SK-N-SH treated with all-trans-retinoic acid at 6 μM for 48 hours (cell line): ENCODE measurements around the gene LRP8.

Experiments
- ATAC-seq: fragments of 200-7000 bp; cut with Tn5 transposase; 3 replicates; pipeline ENCODE4 v1.9.1; 2020; ENCODE audit warnings: mild to moderate bottlenecking, moderate library complexity
- ARNTL ChIP-seq: fragments of 450-650 bp; formaldehyde crosslinking; IDR thresholded peaks from 2 replicates; pipeline ENCODE4 v1.5.0; 2020; ENCODE audit warnings: low read depth, mild to moderate bottlenecking, moderate library complexity, borderline replicate concordance
- BACH2 ChIP-seq: fragments of 250-450 bp; sonication (Bioruptor Pico); IDR thresholded peaks from 2 replicates; pipeline ENCODE4 v1.9.0; 2021; ENCODE audit warnings: mild to moderate bottlenecking, borderline replicate concordance
- CSDC2 ChIP-seq: fragments of 250-450 bp; sonication (Bioruptor Pico); IDR thresholded peaks from 2 replicates; pipeline ENCODE4 v1.5.0; 2020; ENCODE audit warnings: mild to moderate bottlenecking, moderate library complexity
- ESRRG ChIP-seq: fragments of 250-450 bp; sonication (Bioruptor Pico); IDR thresholded peaks from 2 replicates; pipeline ENCODE4 v1.6.1; 2021; ENCODE audit warnings: mild to moderate bottlenecking
- ISL1 ChIP-seq: fragments of 250-450 bp; sonication (Bioruptor Pico); IDR thresholded peaks from 2 replicates; pipeline ENCODE4 v2.1.2; 2022; ENCODE audit warnings: mild to moderate bottlenecking, moderate library complexity
- OSR1 ChIP-seq: fragments of 250-450 bp; sonication (Bioruptor Pico); IDR thresholded peaks from 2 replicates; pipeline ENCODE4 v1.8.0; 2022; ENCODE audit warnings: moderate library complexity, mild to moderate bottlenecking, inconsistent platforms
- POU6F1 ChIP-seq: fragments of 250-450 bp; sonication (Bioruptor Pico); IDR thresholded peaks from 2 replicates; pipeline ENCODE4 v1.8.0; 2021; ENCODE audit warnings: low read depth, mild to moderate bottlenecking, moderate library complexity, borderline replicate concordance
- TCF4 ChIP-seq: fragments of 250-450 bp; sonication (Bioruptor Pico); IDR thresholded peaks from 2 replicates; pipeline ENCODE4 v1.8.0; 2021; ENCODE audit warnings: mild to moderate bottlenecking, moderate library complexity, borderline replicate concordance
- TSHZ2 ChIP-seq: fragments of 250-450 bp; sonication (Bioruptor Pico); IDR thresholded peaks from 2 replicates; pipeline ENCODE4 v1.5.0; 2020; ENCODE audit warnings: mild to moderate bottlenecking, moderate library complexity
- ZFP3 ChIP-seq: fragments of 250-450 bp; sonication (Bioruptor Pico); IDR thresholded peaks from 2 replicates; pipeline ENCODE4 v1.5.0; 2020; ENCODE audit warnings: mild to moderate bottlenecking, moderate library complexity
- ZFP30 ChIP-seq: fragments of 450-650 bp; formaldehyde crosslinking; IDR thresholded peaks from 2 replicates; pipeline ENCODE4 v1.5.0; 2022; ENCODE audit warnings: mild to moderate bottlenecking, moderate library complexity
- ZNF70 ChIP-seq: fragments of 450-650 bp; formaldehyde crosslinking; IDR thresholded peaks from 2 replicates; pipeline ENCODE4 v1.5.0; 2020; ENCODE audit warnings: mild to moderate bottlenecking, moderate library complexity
- TF ChIP-seq, protein P1 (sequence below): fragments of 250-450 bp; sonication (Bioruptor Pico); IDR thresholded peaks from 2 replicates; pipeline ENCODE4 v1.8.0; 2020; ENCODE audit warnings: mild to moderate bottlenecking, moderate library complexity, borderline replicate concordance
- TF ChIP-seq, protein P2 (sequence below): fragments of 250-450 bp; sonication (Bioruptor Pico); IDR thresholded peaks from 2 replicates; pipeline ENCODE4 v1.5.1; 2021; ENCODE audit warnings: mild to moderate bottlenecking, moderate library complexity

The LRP8 gene

DNA sequence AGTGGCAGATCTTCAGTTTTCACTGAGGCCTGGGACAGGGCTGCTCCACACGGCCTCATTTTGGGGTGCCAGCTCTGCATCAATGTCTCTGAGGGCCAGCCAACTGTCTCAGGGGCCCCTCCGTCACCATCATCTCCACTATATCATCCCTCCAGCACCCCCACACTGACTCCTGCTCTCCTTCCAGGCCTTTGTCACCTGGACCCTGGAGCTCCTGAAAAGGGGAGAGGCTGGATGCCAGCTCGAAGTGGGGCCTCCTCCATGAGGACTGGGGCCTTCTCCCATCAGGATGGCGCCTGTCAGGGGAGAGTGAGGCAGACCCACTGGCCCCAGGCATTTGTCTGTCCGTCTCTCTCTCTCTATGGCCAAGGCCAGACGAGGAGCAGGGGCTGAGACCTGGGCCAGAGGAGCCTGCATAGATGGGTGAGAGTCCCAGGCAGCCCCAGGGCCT is 44.7 kb upstream of the LRP8 start:
- no peak for TF ChIP-seq POU6F1
- no peak for TF ChIP-seq ZNF70 (CRISPR knock-in tag)
- TF ChIP-seq OSR1 (CRISPR knock-in tag), result no peak
- TF ChIP-seq ARNTL, result no peak
- TF ChIP-seq, protein P1, sequence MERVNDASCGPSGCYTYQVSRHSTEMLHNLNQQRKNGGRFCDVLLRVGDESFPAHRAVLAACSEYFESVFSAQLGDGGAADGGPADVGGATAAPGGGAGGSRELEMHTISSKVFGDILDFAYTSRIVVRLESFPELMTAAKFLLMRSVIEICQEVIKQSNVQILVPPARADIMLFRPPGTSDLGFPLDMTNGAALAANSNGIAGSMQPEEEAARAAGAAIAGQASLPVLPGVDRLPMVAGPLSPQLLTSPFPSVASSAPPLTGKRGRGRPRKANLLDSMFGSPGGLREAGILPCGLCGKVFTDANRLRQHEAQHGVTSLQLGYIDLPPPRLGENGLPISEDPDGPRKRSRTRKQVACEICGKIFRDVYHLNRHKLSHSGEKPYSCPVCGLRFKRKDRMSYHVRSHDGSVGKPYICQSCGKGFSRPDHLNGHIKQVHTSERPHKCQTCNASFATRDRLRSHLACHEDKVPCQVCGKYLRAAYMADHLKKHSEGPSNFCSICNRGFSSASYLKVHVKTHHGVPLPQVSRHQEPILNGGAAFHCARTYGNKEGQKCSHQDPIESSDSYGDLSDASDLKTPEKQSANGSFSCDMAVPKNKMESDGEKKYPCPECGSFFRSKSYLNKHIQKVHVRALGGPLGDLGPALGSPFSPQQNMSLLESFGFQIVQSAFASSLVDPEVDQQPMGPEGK (CRISPR knock-in tag), result no peak
- TF ChIP-seq, protein P2, sequence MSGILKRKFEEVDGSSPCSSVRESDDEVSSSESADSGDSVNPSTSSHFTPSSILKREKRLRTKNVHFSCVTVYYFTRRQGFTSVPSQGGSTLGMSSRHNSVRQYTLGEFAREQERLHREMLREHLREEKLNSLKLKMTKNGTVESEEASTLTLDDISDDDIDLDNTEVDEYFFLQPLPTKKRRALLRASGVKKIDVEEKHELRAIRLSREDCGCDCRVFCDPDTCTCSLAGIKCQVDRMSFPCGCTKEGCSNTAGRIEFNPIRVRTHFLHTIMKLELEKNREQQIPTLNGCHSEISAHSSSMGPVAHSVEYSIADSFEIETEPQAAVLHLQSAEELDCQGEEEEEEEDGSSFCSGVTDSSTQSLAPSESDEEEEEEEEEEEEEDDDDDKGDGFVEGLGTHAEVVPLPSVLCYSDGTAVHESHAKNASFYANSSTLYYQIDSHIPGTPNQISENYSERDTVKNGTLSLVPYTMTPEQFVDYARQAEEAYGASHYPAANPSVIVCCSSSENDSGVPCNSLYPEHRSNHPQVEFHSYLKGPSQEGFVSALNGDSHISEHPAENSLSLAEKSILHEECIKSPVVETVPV (CRISPR knock-in tag), result no peak
- no peak for TF ChIP-seq CSDC2
- no peak for TF ChIP-seq ESRRG
- no peak for TF ChIP-seq BACH2 (CRISPR knock-in tag)
- no peak for ATAC-seq

GRCh38 chr1:53371851-53372250 is 44.0 kb upstream of the LRP8 start:
- TF ChIP-seq ZFP3 (CRISPR knock-in tag) (no peak), ZNF70 (CRISPR knock-in tag) (no peak), TCF4 (CRISPR knock-in tag) (no peak)
- TF ChIP-seq, all 23 proteins: peak for 0
- ATAC-seq, result no peak

- ATAC-seq, result no peak
Observed at GRCh38 chr1:53371121-53371666, 43.3 kb upstream of the LRP8 start.

More at GRCh38 chr1:53371121-53371666, 43.3 kb upstream of the LRP8 start:
- no peak for TF ChIP-seq TSHZ2 (CRISPR knock-in tag)
- TF ChIP-seq ISL1 (CRISPR knock-in tag), result no peak
- TF ChIP-seq, protein P1 (CRISPR knock-in tag), result no peak
- TF ChIP-seq ZFP30 (CRISPR knock-in tag), result no peak
- TF ChIP-seq ZFP3 (CRISPR knock-in tag), result no peak
